H1 (cell line): ENCODE results near the gene NTRK2. TPM values are rescaled to one million over a fixed set of nuclear protein-coding genes. Genes with fewer than 3 reads are reported as not detected.

Experiments
- BRCA1 ChIP-seq: IDR thresholded peaks from 2 replicates; pipeline ENCODE4 v1.6.1; 2012; ENCODE audit warnings: low read depth, low read length, improper control_type of control experiment
- CHD7 ChIP-seq: fragments of 300-600 bp; sonication (generic); IDR thresholded peaks from 2 replicates; pipeline ENCODE4 v1.7.1; 2012; ENCODE audit warnings: low read length, moderate library complexity, mild to moderate bottlenecking, inconsistent platforms; ENCODE audit not compliant: insufficient replicate concordance
- NANOG ChIP-seq: IDR thresholded peaks from 2 replicates; pipeline ENCODE4 v1.6.1; 2011; ENCODE audit warnings: low read length, low read depth, mild to moderate bottlenecking, inconsistent platforms; ENCODE audit not compliant: insufficient read depth, poor library complexity, severe bottlenecking
- RAD21 ChIP-seq, 2 experiments: IDR thresholded peaks in 1 of 2; conservative IDR thresholded peaks in 1 of 2; 2 replicates each; pipeline ENCODE4 v1.6.1; 2011; ENCODE audit warnings: low read depth in 2 of 2, low read length in 2 of 2, improper control_type of control experiment in 1 of 2, inconsistent platforms in 1 of 2, mild to moderate bottlenecking in 1 of 2, moderate library complexity in 1 of 2
- RBBP5 ChIP-seq: IDR thresholded peaks from 2 replicates; pipeline ENCODE4 v1.7.1; 2012; ENCODE audit warnings: low read depth, mild to moderate bottlenecking, inconsistent platforms, low read length, moderate library complexity, borderline replicate concordance
- RXRA ChIP-seq: IDR thresholded peaks from 2 replicates; pipeline ENCODE4 v1.6.1; 2011; ENCODE audit warnings: low read depth, mild to moderate bottlenecking, low read length, moderate library complexity; ENCODE audit not compliant: insufficient read depth
- SP1 ChIP-seq: IDR thresholded peaks from 2 replicates; pipeline ENCODE4 v1.6.1; 2011; ENCODE audit warnings: low read depth, low read length
- YY1 ChIP-seq: IDR thresholded peaks from 2 replicates; pipeline ENCODE4 v1.6.1; 2011; ENCODE audit warnings: low read depth, mild to moderate bottlenecking, low read length
- polyA plus RNA-seq, 7 experiments: library from polyadenylated mRNA; depleted of rRNA in 3 of 7; stranded (reverse) in 5 of 7; unstranded in 2 of 7; fragments of >200 nt in 5 of 7; fragments of 200-250 nt in 2 of 7; gene quantifications; 1 replicate in 5 of 7; 2 replicates in 1 of 7; 4 replicates in 1 of 7; pipeline versions ENCODE4 v1.2.1 to v1.2.3, GENCODE V29; 2011 to 2013; ENCODE audit warnings: missing spikeins in 2 of 7, mixed read lengths in 2 of 7
- total RNA-seq: library from RNA; stranded (reverse); fragmentation: NEBNext Ultra II Directional; extraction: Animal tissue kit (Norgen Biotek cat#: 25700); gene quantifications from 2 replicates; pipeline ENCODE4 v1.2.1, GENCODE V29; 2021

Gene NTRK2
- total and polyA plus RNA-seq, 2 of the 8 experiments (the other 6 are each of a cell fraction or from before 2014, with no cell fraction given): 0.03 to 0.04 TPM

DNA sequence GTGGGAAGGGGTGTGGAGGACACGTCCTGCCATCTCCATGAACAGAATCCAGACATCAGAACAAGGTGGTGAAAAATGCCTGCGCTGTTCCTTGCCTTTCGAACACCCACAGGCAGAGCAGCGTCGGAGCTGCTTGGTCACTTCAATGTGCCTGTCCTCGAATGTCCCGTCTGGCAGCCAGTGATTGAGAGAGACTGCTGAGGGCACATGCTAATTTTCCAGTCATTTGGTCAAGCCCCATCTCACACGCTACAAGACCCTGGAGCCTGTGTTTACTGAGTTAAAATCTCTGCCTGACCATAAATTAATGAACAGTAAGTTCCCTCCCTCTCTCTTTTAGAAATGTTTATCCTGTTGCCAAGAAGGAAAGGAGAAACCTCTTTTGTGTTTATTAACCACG, 149.3 kb downstream of the NTRK2 start (continued):
- no peak for TF ChIP-seq CHD7
- no peak for TF ChIP-seq RBBP5
- TF ChIP-seq YY1: no peak
- TF ChIP-seq SP1: no peak
- no peak for TF ChIP-seq RAD21 (IDR thresholded peaks at IDR 0.05 in 1 of 2, conservative IDR thresholded peaks at IDR 0.05 in 1 of 2; ENCODE audit: low read depth in 2 of 2, low read length in 2 of 2)
- TF ChIP-seq RXRA: no peak
- TF ChIP-seq BRCA1: no peak
- TF ChIP-seq NANOG: no peak
- TF ChIP-seq, all 59 proteins: peak for 0
